ENCODE results near the gene ROPN1. TPM values are rescaled to one million over a fixed set of nuclear protein-coding genes. Genes with fewer than 3 reads are reported as not detected.
A peak's percentile ranks its signal among the peaks of the same experiment; 100 is the strongest.
"Not testable (repeated sequence)": the region's sequence is repeated elsewhere in the genome, so short reads cannot be mapped to it uniquely, and the experiment has no call there.

The ROPN1 gene
- total RNA-seq, 1 donor from 2014 or later = not detected

DNA sequence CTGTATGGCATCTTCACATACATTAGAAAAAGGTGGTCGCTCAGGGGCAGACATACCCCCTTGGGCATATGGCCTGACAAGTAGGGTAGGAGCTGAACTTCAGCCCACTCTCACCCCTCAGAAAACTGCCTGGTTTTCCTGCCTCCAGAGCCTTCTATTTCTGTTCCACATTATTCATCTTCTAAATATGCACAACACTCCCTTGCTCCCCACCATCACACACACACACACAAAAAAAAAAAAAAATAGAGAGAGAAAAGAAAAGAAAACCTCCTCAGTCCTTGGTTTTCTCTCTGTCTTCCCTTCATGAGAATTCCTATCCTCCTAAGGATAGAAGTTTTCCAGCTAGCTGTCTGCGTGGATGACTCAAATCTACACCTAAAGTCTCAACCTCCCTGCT, 5.6 kb upstream of the ROPN1 start:
- no peak for DNase-seq (ENCODE audit: low read depth, low spot score)

DNA sequence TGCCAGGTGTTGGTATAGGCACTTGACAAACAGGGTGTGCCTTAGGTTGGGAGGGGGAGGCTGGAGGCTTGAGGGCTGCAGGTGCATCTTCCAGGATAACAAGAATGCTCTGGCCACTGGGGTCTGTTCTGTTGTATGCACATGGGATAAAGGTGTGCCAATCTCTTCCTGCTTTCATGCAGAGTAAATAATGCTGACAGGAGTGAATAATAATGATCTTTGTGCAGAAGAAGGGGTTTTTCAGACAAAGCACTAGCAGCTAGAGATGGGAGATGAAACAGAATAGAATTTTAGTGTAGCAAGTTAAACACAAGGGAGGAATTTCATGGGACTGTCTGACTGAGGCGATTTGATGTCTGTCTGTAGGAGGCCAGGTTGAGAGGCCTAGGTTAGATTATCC, 1.9 kb upstream of the ROPN1 start:
- DNase-seq (ENCODE audit: low read depth, low spot score) = no peak

DNA sequence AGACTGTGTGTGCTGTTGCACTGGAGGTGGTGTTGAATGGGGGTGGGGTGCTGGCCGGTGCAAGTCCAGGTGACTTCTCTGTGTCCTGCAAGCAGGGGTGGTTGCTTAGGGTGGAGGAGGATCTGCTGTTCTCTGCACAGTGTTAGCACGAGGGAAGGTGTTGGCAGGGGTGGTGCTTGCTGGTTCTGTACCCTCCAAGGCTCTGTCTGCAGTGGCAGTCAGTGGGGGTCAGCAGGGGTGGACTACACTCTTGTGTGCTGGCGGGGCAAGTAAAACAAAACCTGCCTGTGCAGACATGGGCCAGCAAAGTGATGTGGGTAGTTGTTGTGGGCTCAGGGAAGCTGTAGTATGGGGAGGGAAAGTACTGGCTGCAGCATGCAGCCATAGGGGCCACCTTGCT, 5.5 kb downstream of the ROPN1 start:
- no peak for DNase-seq (ENCODE audit: low read depth, low spot score)

DNA sequence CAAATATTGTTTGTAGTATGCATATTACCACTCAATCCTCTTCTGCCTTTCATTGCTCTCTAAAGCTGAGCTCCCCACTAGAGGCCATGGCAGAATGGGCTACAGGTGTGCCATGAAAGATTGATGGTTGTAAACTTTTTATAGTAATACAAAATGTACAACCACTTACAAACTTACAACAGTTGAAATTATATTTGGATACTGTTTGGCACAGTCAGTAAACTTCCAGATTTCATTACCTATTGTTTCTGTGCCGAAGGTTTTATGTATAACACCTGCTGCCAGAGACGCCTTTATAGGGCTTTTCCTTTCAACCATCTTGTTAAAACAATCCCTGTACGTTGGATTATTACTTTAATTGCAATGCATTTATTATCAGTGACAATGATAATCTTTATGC, 7.0 kb downstream of the ROPN1 start:
- DNase-seq (ENCODE audit: low read depth, low spot score) = no peak

DNA sequence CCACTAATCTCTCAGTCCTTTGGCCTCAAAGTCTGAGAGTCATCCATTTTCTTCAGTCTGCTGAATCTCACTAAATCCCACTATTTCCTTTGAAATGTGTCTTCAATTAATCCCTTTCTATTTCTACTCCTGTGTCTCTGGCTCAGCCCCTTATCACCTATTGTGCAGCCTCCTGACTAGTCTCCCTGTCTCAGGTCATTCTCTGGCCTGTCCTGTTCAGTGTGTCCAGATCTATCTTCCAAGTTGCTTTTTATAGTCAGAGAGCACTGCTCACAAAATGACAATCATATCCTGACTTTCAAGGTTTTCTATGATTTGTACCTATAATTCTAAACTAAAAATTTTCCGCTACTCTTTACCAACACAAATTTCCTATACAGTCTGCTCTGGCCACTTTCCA, 7.6 kb downstream of the ROPN1 start:
- no peak for DNase-seq (ENCODE audit: low read depth, low spot score)

DNA sequence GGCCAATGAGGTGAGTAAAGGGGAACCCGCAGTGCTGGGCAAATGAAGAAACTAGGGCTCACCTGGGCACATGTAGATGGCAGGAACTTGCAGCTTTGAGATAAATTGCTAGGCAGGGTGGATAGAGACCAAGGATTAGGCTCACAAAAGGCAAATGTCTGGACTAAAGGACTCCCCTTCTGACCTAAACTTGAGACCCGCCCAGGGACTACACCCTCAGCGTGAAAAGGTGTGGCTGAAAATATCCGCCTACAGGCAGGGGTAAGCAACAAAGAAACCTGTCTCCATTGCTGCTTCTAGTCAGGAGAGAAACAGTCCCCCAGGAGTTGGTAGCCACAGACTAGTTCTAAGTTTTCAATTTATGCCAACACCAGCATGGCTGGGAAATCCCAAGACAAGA, 10.6 kb downstream of the ROPN1 start:
- DNase-seq (ENCODE audit: low read depth, low spot score) = not testable (repeated sequence)

DNA sequence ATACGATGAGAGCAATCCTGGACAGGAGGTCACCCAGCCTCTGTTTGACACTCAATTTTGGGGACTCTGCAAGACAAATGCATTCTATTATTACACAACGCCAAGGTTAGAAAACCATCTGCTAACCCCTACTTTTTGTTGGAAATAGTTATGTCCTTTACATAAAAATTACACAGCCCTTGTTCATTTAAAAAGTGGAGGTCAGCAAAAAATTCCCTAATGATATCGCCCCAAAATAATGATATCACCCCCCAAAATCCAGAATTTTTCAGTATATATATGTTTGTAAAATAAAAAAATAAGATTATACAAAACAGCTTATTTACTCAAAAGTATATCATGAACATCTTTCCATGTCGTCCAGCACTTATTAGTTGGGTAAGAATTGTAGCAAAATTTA, 11.4 kb downstream of the ROPN1 start:
- DNase-seq (ENCODE audit: low read depth, low spot score) = no peak

DNA sequence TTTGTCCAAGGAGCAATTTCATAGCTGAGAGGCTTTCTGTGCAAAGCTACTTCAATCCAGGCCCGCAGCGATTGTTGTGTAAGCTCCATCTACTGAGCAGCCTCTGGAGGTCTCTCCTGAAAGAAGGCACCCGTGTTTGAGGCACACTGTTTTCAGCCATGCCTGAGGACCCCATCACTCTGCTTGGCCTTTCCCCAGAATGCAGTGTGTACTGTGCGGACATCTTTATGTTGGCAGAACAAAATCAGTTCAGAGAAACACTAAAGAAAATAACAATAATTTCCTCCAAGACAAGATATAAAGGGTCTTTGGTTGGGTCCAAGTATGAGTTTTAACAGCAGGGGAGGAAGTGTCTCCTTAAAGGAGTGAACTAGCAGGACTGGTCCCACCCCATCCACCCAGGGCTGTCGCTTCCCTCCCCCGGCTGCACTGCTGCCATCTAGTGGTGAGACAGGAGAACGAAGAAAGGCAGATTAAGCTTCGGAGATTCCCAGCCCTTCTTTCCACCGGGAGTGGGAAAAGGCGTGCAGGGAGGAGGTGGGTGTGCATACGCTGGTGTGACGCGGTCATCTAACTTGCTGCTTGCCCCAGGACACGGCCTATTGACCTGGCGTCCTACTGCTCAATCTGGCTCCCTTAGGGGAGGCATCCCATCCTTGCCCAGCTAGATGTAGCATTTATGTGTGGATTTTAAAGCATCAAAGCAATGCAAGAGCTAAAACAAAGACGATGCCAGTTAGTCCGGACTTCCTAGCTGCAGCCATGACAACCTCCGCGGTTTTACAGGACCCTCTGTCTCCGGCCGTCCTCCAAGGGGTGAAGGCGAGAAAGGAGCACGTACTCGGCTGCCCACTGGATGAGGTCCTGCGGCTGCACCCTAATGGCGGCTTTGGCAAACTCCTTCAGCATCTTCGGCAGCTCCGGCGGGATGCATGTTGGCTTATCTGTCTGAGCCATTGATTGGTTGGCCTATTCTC, 12.1 kb downstream of the ROPN1 start:
- not testable (repeated sequence) for DNase-seq (ENCODE audit: low read depth, low spot score)

DNA sequence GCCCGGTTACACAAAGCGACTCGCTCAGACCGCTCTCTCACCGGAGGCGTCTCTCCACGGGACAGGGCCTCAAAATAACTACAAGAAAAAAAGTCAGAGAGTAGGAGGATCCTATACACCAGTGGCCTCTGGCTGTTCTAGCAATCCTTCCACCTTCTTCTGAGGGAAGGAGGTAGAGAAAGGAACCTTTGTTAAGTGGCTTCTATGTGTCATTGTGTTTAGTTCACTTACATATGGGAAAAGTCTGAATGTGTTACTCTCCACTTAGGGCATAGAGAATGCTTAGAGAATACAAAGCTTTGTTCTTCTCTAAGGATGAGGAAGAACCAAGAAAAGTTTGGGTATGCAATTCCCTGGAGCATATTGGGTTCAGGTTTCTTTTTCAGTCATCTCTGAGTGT, 15.0 kb downstream of the ROPN1 start:
- not testable (repeated sequence) for DNase-seq (ENCODE audit: low read depth, low spot score)

DNA sequence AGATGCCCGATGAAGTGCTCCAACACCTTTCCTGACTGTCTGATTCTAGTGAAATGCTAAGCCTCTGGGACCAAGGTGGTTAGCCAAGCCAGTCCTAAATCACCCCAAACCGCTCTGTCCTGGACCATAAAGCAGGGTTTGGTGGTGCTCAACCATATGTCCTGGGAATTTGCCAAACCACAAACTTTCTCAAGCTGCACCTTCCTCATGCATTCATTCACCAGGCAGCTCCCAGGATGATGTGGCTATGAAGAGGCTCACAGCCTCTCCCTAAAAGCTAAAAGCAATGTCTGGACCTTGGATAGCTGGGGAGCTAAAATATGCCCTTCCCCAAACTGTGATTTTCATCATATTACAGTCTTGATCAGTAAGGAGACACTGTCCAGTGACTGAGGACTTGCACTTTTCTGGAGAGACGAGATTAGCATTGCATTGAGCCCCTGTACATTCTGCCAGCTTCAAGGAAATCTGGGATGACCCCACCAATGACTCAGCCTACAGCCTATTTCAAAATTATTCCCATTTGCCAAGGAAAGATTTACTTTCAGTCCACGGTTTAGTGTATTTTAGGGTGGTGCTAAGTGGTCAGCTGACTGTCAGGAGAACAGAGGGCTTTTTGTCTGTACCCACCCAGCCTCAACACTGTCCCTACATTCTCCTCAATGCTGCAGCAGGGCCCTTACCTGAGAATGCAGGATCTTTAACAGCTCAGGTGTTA, 15.6 kb downstream of the ROPN1 start:
- not testable (repeated sequence) for DNase-seq (ENCODE audit: low read depth, low spot score)

DNA sequence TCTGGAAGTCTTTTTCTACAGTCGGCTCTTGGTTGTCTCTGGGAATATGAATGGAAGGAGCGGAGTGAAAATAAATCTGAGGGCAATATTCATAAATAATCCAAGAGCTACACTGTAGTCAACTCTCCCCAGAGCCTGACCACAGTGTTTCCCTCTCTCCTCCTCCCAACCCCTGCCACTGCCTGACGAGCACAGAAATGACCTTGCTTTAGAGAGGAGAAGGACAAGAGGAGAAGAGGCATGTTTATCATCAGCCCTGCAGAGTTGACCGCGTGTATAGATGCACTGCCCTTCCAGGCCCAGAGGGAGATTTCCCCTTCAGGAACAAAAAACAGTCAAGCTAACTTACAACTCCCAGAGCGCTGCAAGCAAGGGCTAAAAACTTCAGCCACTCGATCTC, 16.9 kb downstream of the ROPN1 start:
- not testable (repeated sequence) for DNase-seq (ENCODE audit: low read depth, low spot score)

DNA sequence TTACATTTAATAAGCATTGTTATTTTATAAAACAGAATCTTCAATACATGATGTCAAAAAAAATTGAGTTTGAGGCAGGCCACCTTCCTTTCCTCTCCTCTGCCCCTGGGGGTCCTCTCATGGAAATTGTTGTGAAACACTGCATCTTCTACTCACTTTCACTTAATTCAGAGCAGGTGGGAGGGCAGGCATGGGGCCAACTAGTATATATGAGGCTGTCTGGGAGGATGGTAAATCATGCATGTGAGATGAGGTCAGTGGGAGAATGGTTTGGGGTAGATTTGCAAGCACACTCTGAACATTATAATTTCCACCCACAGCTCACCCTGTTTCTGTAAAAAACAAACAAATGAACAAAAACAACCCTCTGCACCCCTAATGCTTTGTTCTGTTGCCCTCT, 20.5 kb downstream of the ROPN1 start:
- DNase-seq (ENCODE audit: low read depth, low spot score) = no peak

DNA sequence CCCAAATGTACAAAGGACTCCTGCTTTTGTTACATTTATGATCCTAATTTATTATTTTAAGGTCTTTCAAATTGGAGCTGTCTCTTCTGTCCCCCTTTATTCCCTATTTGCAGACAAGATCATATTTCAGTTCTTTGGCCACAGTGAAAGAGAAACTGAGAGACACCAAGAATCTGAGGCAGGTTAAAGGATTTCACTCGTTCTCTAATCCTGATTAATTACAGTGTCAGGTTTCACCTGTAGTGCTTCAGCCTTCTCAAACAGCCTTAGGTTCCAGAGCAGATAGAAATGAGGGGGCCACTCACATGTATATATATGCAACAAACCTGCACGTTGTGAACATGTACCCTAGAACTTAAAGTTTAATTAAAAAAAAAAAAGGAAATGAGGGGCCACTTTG, 24.7 kb downstream of the ROPN1 start:
- not testable (repeated sequence) for DNase-seq (ENCODE audit: low read depth, low spot score)

DNA sequence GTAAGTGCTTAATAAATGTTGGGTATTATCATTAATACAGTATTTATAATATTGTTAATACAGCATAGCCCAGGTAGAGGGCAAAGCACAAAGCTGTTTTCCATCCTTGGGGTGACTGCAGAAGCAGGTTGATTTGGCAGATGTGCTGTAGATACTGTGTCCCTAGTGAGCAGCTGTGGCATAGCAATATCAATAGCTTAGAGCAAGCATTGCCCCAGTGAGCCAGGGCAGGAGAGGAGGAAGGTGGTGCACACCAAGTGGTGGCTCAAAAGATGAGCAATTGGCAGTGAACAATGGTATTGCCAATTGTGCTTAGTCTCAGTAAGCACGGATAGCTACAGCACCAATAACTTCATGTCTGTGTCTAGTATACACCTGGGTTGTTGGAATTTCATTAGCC, 25.1 kb downstream of the ROPN1 start:
- not testable (repeated sequence) for DNase-seq (ENCODE audit: low read depth, low spot score)

DNA sequence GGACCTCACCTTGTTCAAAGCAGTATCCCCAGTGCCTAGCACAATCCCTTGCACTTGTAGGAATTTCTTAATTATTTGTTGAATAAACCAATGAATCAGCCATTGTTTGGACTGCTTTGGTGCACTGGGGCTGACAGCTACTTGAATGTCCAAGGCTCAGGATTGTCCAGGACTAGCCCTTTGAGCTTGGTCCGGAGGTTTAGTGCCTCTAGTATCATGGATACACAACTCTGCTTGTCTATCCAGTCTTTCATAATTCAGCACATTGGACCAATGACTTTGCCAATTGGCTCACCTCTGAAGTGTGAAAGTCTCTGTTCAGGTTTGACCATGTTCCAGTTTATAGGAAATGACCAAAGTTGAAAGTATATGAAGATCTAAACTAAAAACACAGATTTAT, 27.1 kb downstream of the ROPN1 start:
- DNase-seq (ENCODE audit: low read depth, low spot score) = not testable (repeated sequence)

DNA sequence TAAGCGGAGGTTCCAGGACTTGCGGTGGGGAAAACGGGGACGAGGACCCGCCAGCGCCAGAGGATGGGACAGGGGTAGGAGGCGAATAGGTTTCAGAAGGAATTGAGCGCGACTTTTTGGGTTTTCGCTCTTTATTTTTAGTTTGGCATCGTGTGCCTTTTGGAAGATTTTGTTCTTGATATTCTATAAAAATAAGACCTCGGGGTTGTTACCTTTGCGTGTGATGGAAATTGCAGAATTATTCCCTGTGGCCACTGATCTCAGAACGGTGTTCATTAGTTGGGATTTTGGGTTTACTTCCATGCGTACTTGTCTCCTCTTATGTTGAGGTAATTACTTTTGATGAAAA, 30.4 kb downstream of the ROPN1 start:
- no peak for DNase-seq (ENCODE audit: low read depth, low spot score)

DNA sequence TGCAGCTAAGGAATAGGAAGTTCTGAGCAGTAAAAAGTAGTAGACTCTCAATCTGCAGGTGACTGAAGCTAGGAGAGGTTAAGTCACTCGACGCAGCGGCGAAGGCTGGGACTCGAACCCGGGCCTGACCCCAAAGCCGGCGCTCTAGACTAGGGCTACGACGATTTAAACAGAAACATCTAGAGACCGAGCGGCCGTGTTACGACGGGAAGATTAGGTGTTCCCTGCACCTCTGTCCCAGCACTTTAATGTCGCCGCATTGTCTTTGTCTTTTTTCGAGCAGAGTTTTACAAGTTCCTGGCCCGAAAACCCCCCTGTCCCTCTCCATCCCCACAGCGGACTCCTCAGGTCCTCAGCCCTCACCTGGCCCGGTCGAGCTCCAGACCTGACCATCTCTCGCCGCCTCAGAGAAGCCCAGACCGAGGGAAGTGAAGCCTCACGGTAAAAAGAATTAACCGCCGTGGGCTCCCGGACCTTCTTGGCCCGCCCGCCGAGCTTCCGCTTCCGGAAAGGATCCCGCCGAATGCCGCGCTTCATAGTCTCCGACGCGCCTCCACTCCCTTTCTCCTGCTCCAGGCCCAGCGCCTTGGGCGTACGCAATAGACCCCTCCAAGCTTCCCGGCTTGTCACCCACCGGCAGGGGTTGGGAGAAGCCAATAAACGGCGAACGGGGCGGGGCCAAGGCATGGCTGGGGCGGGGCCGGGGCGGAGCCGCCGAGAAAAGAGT, 31.0 kb downstream of the ROPN1 start, which contains the start of gene CCDC14:
TSS of gene CCDC14 (minus strand) at position 449 of the 727 bp plus-strand sequence. CDS start at position 393, 56 bp downstream.
- peak; percentile 83 for DNase-seq (ENCODE audit: low read depth, low spot score)

DNA sequence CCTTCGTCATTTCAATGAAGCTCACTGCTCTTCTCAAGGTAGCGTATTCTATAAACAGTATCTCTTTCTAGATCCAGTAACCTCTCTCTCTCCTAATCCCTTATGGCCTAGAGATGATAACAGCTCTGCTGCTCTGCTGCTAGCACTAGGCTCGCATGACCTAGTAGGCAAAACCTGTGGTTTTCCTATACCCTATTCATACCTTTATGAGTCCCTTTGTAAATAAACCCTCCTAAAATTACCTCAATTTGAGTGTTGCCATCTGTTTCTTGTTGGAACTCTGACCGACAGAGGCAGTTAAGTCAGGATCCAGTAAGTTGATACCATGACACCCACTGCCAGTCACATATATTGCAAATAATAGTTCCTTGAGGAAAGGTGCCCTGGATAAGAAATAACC, 38.2 kb downstream of the ROPN1 start:
- no peak for DNase-seq (ENCODE audit: low read depth, low spot score)

DNA sequence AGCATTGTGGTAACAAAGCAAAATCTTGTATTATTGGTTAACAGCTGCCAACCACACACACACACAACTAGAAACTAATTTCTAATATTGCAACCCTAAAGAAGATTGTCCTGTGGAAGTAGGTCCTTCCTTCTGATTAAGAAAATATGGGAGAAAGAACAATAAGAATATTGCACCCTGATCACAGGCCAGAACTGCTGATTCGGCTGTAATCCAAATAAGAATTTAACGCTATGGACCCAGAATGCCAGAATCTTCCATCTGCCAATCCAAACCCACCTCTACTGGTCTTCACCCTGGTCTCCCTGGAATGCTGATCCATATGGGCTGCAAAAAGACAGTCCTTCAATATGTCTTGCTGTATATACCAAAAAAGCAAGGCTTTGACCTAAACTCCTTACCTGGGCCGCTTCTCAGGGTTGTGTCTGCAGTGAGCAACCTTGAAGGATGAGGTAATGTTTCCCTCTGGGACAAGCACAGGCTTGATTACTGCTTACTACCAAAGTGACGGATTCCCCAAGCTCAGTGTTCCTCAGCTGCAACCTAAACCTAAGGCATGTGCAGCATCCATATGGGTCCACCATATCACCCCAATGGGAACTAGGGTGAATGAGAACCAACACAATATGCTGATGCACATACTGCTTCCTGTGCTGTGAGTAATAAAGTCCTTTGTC, 38.9 kb downstream of the ROPN1 start:
- no peak for DNase-seq (ENCODE audit: low read depth, low spot score)

DNA sequence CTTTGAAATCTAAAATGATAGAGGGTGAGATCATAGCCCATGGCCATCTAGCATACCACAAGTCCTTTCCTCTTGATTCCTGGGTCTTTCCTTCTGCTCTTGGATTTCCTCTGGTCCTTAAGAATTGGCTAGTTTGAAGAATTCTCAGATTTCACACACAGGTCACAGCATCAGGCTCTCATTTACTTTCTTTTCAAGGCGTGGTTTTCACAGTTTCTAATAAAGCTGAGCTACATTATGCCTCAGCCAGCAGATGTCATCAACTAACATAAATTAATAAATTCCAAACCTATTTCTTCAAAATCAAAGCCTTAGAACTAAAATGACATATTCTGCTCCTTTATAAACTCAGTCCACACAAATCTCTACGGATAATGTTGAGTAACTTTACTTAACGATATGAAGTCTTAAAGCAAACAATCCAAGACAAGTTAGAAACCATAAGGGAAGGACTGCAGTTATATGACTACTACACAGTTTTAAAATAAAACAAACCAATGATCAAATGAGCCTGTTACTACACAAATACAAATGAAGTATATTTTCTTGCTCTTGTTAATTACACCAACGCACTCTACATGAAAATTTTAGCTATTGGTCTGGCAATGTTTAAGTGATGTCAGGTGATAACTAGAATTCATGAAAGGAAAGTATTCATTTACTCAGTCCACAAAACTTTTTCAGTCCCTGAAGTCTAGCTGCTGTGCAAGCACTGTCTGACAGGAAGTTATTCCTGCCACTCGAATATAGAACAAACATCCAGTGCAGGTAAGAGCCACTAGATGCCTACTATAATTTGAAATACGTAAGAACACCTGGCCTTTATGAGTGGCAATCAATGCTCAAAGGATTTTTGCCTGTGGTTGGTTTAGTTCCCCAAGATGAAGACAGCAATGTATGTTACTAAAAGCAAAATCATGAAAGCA, 40.1 kb downstream of the ROPN1 start:
- DNase-seq (ENCODE audit: low read depth, low spot score) = no peak
